Dermis microvascular lymphatic vessel endothelial cell (primary cell): ENCODE measurements around the gene APOO. TPM values are rescaled to one million over a fixed set of nuclear protein-coding genes. Genes with fewer than 3 reads are reported as not detected.
"Not testable (repeated sequence)": the region's sequence is repeated elsewhere in the genome, so short reads cannot be mapped to it uniquely, and the experiment has no call there.

Experiments
- DNase-seq, 2 donors: peaks; one replicate each; pipeline versions ENCODE4 v3.0.0 to v3.0.0-alpha.2; 2010; ENCODE audit warnings: low read depth in 2 of 2
- total RNA-seq: library from RNA; depleted of rRNA; stranded (reverse); fragments of >200 nt; gene quantifications from 2 replicates; pipeline ENCODE4 v1.2.1, GENCODE V29; 2014

Gene APOO
- total RNA-seq, 1 donor from 2014 or later = 5.6 TPM

DNA sequence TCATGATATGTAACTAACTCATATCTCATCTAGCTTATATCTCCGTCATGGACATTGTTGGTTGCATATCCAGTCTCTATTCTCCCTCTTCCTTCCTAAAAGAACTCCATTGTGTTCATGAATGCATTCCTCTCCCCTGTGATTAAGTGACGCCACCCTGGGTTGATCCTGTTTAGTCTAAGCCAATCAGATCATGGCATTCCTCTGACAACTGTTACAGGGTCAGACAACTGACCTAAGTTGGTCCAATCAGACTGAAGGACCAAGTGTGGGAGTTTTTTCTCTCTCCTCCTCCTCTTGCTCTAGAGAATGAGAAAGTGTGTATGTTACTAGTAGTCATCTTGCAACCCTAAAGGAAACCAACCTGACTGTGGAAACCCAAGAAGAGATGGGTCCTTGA is 3.6 kb downstream of the APOO start:
- peak; percentile 60 to 71 for DNase-seq

GRCh38 chrX:23902419-23902818 is 5.3 kb downstream of the APOO start:
- DNase-seq = peak; percentile 67 to 73

DNA sequence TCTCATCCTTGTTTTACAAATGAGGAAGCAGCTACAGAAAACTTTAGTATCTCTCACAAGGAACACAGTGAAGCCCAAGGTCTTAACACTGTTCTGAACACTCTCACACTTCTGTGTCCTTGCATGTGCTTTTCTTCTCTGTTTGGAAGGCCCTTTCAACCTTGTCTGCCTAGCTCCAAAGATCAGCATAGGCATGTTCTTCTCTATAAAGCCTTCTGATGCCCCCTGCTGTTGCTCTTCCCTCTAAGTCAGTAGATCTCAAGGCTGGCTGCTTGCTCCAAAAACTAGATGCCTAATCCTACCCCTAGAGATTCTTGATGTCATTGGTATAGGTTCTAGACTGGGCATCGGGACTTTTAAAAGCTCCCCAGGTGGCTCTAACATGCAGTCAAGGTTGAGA is 5.9 kb downstream of the APOO start:
- peak; percentile 70 to 88 for DNase-seq

DNA sequence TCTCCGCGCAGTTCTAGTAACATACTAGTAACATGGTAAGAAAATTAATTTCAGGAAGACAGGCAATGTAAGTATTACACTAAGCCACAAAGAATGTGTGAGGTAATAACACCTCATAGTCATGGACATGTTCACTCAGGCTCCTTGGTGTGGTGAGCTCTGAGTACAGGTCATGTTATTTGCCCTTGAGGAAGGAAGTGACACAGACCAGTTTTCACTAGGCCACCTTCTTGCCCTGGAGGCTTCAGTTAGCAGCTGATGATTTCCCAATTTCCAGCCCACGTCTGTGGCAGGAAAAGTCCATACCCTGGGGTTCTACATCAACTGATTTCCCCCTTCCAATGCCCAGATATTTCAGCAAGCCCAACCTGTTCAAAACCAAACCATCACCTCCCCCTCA is 6.7 kb downstream of the APOO start:
- DNase-seq = peak in 1 of 2 donors; percentile 86

- DNase-seq = no peak
Measured at GRCh38 chrX:23900220-23900797, 7.4 kb downstream of the APOO start.

GRCh38 chrX:23898412-23898959 is 9.3 kb downstream of the APOO start:
- peak in 1 of 2 donors; percentile 66 for DNase-seq

- peak in 1 of 2 donors; percentile 23 for DNase-seq
Measured at GRCh38 chrX:23896981-23897380, 10.8 kb downstream of the APOO start.

GRCh38 chrX:23896539-23896938 is 11.2 kb downstream of the APOO start:
- not testable (repeated sequence) for DNase-seq

DNA sequence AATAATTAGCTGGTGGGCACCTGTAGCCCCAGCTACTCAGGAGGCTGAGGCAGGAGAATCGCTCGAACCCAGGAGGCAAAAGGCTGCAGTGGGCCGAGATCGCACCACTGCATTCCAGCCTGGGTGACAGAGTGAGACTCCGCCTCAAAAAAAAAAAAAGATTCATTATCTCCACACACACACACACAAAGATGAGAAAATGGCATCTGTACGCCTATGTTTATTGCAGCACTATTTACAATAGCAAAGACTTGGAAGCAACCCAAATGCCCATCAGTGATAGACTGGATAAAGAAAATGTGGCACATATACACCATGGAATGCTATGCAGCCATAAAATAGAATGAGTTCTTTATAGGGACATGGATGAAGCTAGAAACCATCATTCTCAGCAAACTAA is 12.7 kb downstream of the APOO start:
- DNase-seq = not testable (repeated sequence)

DNA sequence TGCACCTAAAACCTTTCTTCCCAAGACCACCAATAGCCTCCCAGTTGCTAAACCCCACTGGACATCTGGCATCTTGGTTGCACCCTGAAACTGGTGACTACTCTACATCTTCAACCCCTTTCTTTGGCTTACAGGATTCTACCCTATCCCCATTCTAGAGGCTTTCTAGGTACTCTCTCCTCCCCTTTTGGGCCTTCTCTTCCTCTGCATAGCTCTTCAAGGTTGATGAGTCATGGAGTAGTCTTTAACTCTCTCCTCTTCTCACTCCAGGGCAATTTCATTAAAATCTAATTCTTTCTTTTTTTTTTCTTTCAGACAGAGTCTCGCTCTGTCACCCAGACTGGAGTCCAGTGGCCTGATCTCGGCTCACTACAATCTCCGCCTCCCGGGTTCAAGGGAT is 16.8 kb downstream of the APOO start:
- no peak for DNase-seq

GRCh38 chrX:23888887-23889501 is 18.7 kb downstream of the APOO start:
- DNase-seq = no peak

DNA sequence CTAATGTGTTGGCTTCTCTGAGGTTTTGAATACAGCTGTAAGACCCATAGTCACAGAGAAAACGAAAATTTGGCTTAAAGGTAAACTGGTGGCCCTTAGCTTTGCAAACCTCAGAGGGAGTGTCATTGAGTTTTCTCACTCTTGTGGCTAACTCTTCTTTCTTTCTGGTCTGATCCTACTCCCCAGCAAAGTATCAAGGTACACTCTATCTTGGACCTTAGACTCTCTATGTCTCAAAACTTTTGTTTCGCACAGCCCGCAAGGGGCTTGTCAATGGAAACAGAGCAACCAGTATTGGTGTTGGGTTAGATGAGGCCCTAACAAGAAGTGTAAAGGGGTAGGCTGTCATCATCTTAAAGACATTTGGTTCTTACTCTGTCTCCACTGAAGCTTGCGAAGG is 19.8 kb downstream of the APOO start:
- DNase-seq = no peak

GRCh38 chrX:23887451-23887850 is 20.3 kb downstream of the APOO start:
- DNase-seq = no peak

DNA sequence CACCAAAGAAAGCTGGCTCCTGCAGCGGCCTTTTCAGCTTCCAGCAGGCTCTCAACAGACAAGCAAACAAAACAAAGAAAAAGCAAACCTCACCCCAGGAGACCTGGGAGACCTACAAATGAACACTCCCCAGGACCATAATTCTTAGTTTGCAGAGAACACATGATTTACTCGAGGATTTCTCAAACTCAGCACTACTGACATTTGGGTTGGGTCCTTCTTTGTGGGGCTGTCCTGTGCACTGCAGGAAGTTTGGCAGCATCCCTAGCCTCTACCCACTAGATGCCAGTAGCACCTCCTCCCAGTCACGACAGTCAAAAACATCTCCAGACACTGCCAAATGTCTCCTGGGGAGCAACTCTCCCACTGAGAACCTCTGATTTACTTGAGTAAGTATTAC is 21.9 kb downstream of the APOO start:
- no peak for DNase-seq

GRCh38 chrX:23884427-23885024 is 23.2 kb downstream of the APOO start:
- peak; percentile 60 to 77 for DNase-seq

DNA sequence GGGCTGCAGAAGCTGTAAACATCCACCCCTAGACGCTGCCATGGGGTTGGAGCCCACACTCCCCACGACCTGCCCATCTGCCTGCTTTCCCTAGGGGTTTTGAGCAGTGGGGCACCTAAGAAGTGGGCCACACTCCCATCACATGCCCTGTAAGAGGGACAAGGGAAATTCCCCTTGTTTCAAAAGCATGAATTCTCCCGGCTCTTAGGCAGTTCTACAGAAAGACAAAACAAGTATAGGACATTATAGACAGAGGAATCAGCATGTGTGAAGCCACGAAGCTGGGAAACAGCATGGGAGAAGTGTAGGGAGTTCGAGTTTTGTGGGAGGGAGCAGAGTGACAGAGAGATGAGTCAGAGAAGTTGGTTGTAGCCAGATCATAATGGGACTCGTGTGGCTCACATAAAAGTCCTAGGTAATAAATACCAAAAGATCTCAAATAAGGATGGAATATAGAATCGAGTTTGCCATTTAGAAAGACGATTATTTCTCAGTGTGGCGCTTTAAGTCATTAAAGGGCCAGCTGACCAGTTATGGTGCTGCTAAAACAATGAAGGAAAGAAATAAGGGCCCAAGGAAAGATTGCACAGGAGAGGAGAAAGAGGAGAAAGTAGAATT is 23.9 kb downstream of the APOO start:
- DNase-seq = peak in 1 of 2 donors; percentile 74

DNA sequence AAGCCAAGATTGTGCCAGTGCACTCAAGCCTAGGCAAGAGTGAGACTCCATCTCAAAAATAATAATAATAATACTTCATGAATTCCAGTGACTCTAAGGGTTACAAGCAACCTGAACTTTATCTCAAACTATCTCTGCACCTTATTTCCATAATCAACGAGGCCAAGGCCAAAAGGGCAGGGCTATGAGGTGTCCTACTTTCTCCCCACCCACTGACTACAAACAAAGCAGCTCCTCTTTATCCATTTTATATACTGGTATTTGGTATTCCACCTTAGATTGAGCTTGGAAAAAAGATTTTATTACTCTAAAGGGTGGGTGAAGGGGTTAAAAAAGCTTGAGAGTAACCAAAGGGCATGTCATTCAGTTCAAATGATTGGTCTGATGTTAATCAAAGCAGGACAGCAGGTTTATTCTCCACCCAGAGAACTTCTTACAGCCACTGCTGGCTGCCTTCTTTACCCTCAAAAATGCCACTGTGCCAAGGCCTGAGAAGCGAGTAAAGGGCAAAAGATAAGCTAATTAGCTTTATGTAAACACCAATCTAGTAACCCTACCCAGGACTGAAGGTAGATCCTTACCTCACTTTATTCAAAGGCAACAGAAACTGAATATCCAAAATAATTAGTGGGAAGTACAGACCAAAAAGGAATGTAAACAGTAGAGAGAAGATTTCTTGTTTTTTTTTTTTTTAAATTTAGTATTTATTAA is 28.2 kb downstream of the APOO start:
- no peak for DNase-seq

GRCh38 chrX:23871905-23872546 is 35.7 kb downstream of the APOO start:
- DNase-seq = no peak

- DNase-seq = no peak
Measured at GRCh38 chrX:23870041-23870440, 37.7 kb downstream of the APOO start.

- DNase-seq = no peak
Measured at GRCh38 chrX:23864742-23865326, 42.9 kb downstream of the APOO start.

GRCh38 chrX:23861952-23862351 is 45.8 kb downstream of the APOO start:
- not testable (repeated sequence) for DNase-seq
